ENCODE measurements around the gene AP1AR.

AP1AR gene

GRCh38 chr4:112312610-112313239, 81.1 kb downstream of the AP1AR start:
- DNase-seq (ENCODE audit: low read depth) = no peak

DNA sequence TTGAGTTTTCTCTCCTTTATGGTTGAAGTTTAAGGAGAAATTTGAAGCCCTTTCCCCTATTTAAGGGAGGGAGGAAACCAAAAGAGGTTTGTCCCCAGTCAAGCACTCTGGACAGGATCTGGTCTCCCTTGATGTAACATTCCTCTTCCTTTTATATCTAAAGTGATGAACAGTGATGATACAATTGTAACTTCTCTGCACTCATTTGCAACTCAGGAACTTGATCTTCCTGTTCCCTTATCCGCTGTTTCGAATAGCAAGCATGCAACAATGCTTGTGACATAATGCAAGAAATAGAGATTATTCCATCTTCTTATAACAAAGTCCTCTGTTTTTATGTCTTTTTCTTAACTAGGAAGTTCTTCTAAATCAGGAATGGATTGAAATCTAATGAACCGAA, 83.9 kb downstream of the AP1AR start:
- no peak for DNase-seq (ENCODE audit: low read depth)

- DNase-seq (ENCODE audit: low read depth) = no peak
Observed at GRCh38 chr4:112316360-112316759, 84.8 kb downstream of the AP1AR start.

GRCh38 chr4:112318239-112319142, 86.9 kb downstream of the AP1AR start:
- no peak for DNase-seq (ENCODE audit: low read depth)
